ENCODE measurements around the gene CCDC9B.

Gene CCDC9B

DNA sequence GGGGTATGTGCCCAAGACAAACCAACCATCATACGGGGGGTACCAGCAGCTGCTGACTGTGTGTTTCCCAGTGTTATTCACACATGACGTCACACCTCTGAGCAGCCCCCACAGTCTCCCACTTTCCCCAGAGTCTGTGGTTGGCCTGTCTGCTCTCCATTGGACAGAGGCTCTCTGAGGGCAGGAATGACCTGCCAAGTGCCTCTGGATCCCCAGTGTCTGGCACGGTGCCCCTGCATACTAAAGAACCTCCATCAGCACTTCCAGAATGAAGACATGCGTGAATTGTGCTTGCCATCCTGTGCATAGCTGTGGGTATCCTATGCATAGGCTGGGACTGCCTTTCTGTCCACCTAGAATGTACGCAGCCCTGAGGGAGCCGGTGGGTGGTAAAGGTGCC is 3.5 kb upstream of the CCDC9B start:
- no peak for DNase-seq

DNA sequence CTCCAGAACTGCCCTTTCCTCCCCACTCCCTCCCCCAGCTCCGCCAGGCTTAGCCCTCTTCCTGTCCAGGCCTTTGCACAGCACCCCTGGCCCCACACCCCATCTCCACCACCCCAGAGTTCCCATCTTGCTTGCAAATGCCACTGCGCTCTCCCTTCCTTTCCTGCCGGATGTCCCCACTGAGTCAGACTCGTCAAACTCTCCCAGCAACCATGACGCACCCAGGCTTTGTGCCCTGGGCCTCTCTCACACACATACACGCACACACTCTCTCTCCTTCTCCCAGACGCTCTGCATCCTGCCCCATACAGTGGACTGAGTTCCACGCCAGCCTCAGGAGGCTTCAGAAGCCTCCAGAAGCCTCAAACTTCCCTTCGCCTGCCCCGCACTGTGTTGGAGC is 2.8 kb upstream of the CCDC9B start:
- peak; percentile 68 to 76 for DNase-seq

DNA sequence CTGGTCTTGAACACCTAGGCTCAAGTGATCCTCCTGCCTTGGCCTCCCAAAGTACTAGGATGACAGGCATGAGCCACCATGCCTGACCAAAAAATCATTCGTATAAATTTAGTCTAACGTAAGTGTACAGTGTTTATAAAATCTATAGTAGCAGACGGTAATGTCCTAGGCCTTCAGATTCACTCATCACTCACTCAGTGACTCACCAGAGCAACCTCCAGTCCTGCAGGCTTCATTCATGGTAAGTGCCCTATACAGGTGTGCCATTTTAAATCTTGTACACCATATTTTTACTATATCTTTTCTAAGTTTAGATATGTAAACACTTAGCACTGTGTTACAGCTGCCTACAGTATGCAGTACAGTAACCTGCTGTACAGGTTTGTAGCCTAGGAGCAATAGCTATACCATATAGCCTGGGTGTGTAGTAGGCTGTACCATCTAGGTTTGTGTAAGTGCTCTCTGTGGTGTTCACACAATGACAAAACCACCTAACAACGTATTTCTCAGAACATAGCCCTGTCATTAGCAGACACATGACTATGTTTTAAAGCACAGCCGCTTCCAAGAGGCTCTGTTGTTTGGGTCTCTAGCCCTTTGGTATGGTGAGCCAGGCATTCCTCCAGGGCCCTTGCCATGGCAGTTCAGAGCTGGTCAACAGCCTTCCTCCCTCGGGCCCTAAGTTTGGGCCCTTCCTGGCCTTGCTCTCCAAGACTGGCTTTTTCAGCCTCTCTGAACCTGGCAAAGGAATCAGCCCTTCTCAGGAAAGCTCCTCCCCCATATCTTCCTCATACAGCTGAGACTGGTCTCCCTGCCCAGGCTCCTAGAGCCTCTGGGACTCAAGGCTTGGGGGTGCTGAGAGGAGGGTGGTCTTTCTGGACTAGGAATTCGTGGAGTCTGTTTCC is 1.9 kb upstream of the CCDC9B start:
- no peak for DNase-seq

DNA sequence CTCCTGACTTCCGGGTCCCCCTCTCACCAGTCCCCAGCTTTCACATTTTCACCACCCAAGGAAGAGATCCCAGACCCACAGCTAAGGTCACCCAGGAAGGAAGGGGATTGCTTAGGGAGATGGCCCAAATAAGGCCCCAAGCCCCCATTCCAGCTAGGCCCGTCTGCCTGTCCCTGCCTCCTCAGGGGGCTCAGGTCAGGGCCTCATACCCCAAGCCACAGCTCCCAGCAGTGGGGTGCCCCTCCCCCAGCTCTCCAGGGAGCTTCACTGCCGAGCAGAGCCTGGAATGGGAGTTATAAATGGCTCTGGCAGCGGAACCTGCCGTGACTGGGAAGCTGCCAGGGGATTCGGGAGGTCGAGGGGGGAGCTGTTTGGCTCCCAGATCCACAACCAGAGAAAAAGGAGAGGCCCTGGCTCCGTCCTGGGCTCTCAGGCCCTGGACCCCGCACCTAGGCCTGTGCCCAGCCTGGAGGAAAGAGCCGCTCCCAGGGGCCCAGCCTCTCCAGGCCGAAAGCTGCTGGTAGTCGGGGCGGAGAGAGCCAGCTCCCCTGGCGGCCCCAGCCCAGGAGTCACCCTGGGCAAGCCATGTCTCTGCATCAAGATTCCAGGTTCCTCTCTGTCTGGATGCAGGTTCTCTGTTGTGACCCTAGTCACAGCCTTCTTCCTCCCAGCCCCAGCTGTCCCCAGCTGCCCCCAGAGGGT is 550 bp downstream of the CCDC9B start:
- no peak for DNase-seq

DNA sequence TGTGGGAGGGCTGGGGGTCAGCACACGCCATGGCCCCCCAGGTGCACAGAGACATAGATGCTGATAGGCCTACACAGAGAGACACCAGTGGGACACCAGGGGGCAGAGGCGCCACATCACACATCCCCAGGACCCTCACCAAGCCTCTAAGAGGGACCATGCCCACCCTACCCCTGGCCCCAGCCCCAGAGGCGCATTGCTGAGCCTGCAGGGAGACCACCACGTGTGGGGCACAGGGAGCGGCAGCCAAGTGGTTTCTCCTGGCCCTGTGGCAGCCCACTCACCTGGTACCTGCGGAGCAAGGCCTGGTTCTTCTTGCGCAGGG is 1.2 kb downstream of the CCDC9B start:
- no peak for DNase-seq

DNA sequence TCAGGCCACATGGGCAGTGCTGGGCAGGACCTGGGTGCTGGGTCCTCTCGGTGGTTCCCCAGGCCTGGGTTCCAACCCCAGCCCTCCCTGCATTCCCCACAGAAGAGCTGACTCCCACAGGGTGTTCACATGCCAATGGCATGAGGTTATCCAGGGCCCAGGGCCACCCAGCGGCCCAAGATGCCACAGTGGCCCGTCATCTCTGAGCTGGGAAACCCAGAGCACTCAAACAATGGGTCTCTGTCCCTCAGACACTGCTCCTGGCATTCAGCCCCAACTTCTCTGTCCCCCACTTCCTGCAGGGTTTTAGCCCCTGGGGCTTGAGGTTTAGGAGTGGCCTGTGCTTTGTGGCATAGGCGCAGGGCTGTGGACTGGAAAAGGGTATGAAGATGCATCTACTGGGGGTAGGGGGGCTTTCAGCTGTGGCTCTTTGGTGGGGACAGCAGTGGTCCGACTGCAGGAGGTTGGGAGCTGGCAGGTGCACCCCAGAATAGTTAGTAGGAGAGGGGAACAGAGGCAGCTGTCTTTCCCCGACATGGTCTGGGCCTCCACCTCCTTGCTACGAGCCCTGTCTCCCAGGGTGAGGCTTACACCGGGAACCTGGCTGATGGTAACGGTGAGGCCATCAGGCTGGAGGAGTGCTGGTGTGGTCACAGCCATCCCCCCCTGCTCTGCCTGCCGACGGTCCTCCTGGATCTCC is 1.7 kb downstream of the CCDC9B start:
- peak; percentile 75 to 85 for DNase-seq

DNA sequence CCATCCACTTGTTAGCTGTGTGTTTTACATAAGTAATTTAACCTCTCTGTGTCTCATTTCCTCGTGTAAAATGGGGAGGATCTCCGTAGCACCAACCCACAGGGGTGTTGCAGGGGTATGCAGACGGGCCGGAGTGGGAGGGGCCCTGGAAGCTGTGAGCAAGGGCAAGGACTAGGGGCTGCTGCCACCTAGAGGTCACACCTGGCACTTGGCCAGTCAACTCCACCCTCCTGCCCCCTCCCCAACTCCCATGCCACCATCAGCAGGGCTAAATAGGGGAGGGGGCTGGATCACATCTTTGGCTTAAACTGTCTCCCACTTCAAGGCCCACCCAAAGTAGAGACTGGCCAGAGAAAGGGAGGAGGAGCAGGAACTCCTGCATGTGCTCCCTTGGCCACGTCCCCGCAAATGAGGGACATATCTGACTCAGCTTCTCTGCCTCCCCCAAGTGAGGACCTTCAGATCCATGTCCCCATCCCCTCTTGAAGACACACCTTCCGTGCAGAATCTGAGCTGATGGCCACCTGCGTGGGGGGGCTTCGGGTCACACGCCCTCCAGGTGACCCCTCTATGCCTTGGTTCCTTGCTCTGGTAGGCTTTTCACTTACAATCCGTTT is 2.6 kb downstream of the CCDC9B start:
- peak in 1 of 2 experiments; percentile 51 for DNase-seq

DNA sequence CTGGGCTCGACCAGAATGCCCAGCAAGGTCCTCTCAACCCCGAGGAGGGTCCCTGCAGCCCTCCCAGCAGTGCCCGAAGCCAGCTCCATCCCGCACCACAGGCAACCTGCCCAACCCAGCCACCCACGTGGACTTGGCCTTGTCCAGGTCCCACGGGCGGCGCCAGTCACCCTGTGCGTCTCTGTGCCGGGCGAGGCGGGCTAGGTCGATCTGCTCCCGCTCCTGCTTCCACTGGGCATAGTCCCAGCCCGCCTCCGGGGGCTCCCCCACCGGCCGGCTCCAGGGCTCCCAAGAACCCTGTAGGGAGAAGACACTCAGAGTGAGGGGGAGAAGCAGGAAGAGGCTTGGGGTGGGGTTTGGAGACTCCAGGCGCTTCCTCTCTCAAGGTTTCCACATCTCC is 3.1 kb downstream of the CCDC9B start:
- no peak for DNase-seq

DNA sequence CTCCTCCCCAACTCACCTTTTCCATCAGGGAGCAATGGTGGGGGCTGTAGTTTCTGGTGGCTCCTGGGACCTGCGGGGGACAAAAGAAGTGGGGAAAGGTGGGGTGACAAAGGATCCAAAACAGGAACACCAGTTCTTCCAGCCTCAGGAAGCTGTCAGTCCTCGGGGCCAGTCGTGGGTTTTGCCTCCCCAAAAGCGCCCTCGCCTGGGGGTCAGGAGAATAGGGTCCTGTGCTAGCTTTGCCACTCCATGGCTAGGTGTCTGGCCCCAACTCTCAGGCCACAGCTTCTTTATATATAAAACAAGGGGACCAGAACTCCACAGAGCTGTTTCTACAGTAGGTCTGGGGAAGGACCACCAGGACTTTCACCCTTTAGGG is 4.0 kb downstream of the CCDC9B start:
- DNase-seq: no peak

DNA sequence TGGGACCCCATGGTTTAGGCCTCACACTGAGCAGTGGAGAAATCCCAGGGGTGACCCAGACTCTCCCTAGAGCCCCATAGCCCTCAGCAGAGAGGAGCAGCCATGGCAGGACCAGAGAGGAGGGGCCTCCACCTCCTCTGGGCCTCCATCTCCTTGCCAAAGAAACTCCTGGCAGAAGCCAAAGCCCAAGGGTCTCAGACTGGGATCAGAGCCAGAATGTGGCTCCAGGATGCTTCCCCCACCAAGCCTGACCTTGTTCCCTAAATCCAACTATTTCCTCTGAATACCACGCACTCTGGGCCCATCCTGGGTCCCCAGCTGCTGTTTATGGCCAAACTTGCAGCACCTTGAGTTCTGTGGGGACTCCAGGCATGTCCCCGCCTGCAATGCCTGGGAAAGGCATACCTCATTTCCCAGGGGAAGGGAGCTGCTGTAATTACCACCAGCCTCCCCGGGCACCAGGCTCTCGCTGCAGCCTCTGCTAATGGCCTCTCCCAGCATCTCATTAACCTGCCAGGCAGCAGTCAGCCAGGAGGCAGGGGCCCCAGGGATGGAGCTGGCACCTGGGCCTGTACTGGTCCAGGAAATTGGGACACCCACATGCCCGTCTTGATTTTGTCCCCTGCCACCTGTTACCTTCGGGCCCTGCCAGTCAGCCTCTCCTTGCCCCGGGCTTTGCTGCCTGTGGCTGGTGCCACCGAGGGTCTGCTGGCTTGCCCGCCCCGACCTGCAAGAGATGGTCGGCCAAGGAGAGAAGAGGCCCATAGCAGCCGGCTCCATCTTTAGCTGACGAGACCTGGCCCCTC is 4.6 kb downstream of the CCDC9B start:
- DNase-seq: no peak

DNA sequence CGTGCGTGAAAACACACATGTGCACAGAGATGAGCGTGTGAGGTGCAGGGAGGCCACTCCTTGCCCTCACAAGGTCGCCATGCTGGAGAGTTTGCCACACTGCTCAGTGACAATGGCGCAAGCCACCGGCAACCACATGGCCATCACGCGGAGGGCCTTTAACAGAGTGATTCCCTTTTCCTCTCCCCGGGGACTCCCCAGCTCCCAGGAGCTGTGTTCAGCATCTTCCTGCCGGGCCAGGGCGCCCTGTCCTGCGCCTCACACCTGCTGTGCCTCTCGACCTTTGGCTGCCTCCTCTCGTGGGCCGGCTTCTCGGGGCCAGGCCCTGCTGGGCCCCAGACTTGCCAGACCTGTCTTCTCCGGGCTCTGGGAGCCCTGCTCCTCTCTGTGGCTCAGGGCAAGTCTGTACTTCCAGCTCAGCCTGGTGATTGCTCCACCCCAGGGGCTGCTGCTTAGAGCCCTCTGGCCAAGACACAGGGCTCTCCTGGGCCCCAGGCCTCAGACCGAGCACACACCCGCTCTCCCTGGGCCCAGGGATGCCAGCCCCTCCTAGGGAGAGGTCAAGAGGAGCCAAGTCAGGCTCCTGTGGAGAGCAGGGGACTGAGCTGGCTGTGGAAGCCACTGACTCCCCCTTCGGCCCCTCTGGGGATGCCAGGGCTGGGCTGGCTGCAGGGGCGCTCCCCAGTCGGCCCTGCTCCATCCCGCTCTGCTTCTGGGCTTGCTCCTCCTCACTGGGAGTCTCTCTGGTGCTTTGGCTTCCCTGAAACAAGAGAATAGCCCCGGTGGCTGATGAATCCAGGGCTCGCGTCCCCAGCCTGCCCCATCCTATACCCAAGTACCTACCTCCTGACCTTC is 5.6 kb downstream of the CCDC9B start:
- no peak for DNase-seq

DNA sequence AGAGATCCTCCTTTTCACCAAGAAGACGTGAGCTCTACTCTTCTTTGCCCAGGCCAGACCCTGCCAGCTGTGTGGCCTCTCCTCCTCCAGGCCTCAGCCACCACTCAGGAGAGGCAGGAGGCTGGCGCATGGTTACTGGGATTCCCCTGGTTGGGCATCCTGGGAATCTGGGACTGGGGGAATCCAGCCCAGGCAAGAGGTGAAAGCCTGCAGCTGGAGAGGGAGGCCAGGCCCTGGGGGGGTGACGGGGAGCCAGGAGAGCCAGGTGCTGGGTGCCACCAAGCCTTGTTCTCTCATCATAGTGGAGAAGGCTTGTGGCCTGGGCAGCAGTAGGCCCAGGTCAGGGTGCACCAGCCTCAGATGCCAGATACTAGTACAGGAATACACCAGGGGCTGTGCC is 6.2 kb downstream of the CCDC9B start:
- DNase-seq: no peak

DNA sequence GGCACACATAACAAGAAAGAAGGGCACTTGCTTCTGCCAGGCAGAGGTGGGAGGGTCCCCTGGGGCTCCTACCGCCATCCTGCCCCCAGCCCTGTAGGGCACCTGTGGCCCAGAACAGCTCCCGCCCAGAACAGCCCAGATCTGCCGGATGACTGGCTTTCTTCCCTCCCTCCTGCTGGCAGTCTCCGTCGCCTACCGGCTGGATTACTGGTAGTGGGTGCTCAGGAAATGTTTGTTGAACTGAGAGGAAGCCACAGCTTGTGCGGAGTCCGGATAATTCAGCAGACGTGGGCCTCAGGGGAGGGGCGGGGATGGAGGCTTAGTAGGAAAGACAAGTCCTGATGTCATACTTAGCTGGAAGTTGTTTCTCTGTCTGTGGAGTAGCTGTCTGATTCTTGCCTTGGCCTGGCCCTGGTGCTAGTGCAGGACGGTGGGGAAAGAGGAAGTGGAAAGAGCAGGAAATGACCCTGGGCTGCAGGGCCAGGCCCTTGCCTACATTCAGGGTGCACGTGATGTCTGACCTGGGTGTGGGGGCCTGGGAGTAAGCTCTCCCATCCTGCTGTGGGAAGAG is 6.7 kb downstream of the CCDC9B start:
- no peak for DNase-seq

DNA sequence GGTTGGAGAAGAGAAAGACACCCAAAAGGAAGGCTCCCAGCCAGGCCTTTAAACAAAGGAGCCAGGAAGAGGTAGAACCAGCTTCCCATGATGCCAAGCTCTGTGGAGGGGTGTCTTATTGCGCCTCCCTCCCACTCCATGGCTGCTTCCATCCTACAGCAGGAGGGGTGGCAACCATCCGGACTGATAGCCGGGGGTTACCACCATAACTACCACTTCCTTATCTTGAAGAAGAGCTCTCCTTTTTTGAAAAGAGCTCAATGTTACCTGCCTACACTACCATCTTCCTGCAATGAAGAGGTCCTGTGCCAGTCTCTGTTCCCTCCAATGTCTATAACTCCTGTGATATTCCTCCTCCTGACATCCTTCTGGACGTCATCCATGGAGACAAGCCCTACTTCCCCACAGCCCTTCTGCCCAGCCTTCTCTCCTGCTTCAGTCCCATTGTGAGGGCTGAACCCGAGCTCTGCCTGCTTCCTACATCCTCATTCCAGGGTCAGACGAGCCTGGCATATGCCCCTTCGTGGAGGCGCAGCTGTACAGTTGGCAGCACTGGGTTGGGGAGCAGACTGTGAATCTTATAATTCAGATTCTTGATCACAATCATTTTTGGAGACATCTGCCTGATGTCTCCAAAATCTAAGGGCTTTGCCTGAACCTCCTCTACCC is 8.5 kb downstream of the CCDC9B start:
- no peak for DNase-seq

DNA sequence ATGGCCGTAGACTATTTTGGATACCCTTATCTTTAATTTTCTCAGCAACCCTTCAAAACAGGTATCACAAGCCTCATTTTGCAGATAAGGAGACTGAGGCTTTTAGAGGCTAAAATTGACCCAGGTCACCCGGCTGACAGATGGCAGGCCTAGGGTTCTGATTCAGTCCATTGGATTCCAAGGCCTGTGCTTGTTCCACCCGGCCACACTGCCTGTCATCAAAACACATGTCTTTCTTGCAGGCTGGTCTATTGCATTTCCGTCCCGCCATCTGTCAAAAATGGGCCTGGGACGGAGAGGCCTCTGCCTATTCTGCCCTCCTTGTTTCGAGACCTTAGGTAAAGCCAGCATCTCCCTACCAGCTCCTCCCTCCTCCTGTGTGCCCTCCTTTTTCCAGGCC is 9.1 kb downstream of the CCDC9B start:
- DNase-seq: peak in 1 of 2 experiments; percentile 25

DNA sequence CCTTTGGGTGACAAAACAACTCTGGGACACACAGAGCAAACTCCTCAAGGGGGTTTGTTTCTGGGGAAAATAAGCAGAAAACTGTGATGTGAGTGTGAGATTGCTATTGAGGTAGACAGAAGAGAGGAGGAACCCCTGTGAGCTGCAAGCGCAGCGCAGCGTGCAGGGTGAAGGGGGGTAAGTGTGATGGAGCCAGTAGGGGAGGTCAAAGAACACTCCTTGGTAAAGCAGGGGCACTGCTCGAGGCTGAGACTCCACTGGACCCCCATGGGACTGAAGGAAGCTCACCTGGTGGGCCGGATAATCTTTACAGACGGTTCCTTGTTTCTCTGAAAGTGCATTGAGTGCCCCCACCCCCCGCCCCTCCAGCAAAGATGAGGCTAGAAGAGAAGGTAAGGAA is 9.7 kb downstream of the CCDC9B start:
- no peak for DNase-seq

DNA sequence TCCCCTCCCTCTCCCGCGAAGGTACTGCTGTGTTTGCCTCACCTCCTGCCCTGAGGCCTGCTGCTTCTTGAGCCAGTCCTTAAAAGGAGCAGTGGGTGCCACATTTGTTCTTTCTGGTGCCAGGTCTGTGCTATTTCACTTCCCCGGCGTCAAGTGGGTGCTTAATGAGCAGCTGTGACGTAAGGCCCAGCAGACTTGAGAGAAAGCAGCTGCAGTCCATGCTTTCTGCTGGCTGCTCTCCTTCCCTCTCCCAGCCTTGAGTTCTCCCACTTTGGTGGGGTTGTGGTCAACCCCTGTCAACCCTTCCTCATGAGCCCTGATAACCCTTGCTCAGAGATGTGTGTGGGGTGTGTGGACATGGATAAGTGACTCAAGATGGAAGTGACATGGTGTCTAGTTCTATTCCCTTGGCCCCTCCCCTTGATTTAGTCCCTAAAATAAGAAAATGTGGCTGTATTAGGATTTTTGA is 10.3 kb downstream of the CCDC9B start:
- DNase-seq: peak in 1 of 2 experiments; percentile 25

DNA sequence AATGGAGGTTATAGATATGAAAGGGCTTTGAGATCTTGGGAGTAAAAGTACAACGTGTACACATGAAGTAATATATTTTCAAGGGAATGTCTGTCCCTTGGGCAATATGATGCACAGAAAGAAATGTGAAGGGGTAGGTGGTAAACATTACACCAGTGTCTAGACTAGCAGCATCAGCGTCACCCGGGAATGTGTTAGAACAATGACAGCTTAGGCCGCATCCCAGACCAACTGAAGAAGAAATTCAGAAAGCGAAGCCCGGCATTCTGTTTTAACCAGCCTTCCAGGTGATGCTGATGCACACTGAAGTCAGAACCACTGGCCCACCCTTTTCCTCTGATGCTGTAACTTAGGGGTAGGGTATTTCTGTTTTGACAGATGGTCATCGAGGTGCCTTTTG is 10.9 kb downstream of the CCDC9B start:
- DNase-seq: no peak

DNA sequence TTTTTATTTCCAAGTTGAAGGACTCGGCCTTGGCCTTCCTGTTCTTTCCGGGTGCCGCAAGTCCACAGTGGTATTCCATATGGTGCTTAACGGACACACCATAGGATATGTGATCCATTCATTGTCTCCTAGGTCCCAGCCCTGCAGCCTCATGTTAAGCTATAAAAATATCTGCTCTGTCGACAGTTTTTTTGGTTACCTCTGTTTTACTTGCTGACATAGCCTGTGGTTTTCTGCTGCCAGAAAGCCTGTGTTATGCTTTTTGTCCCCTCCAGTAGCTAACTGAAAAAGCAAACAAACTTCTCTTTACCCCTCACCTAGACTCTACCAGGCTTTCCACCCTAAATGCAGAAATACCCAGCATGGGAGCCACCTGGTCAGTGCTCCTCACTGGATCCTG is 12.0 kb downstream of the CCDC9B start:
- DNase-seq: no peak

DNA sequence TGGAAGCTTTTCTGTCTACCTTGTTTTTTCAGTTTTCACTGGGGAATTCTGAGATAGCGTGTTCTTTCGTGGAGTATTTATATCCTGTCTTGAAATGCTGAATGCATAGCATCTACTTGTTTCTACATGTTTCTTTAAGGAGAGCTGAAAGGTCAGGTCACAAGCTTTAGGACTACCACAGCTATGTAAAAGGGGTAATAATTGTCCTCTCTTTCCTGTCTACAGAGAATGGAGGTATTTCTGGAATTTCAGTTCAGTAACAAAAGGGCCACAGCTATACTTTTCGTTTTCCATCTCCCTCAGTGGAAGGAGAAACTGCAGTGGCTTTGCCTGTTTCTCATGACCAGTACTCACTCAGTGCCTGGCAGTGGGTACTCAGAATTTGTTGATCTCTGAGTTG is 12.6 kb downstream of the CCDC9B start:
- DNase-seq: no peak

DNA sequence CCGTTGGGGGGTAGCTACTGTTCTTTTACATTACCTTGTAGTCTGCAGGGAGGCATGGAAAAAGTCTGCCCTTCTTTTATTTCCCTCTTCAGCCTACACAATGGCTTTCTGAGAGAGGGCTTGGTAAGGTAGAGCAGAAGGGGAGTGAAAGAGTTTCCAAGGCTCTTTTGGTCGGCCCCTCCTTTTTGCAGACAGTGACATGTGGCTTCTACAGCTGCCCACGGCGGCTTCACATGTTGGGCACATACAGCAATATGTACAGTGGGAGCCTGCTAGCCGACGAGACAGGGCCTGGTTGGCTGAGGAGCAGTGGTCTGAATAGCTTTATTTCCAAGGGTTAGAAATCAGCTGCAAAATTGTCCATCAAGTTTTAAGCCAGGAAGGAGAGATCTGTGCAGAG is 13.3 kb downstream of the CCDC9B start:
- DNase-seq: no peak
